NCI-H2081 (cell line): ENCODE results near the gene TCIRG1.
A peak's percentile ranks its signal among the peaks of the same experiment; 100 is the strongest.

Source experiments
- DNase-seq, 2 experiments: peaks; one replicate each; lab custom pipeline; 2025; lab: John Stamatoyannopoulos, UW

TCIRG1 gene

DNA sequence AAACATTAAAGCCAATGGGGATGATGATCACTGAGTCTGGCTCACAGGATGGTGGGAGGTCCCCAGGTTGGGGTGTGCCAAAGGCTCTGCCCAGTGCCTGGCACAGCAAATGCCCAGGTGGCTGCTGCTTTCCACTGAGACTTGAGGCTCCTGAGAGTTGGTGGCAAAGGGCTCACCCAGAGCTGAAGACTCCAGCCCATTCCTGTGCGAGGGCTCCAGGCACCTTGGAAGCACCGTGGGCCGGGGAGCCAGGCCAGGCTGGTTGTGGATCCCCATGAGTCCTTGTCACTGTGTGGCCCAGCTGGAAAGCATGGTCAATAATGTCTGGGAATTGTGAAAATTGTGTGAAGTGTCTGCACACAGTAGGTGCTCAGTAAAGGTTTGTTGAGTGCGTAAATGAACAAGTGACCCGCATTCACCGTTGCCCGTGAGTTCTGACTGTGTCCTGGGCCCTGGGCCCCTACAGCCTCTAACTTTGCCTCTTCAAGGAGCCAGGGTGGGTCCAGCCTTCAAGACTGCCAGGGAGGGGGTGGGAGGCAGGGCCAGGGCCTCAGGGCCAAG, 32.1 kb upstream of the TCIRG1 start:
- DNase-seq: no peak

DNA sequence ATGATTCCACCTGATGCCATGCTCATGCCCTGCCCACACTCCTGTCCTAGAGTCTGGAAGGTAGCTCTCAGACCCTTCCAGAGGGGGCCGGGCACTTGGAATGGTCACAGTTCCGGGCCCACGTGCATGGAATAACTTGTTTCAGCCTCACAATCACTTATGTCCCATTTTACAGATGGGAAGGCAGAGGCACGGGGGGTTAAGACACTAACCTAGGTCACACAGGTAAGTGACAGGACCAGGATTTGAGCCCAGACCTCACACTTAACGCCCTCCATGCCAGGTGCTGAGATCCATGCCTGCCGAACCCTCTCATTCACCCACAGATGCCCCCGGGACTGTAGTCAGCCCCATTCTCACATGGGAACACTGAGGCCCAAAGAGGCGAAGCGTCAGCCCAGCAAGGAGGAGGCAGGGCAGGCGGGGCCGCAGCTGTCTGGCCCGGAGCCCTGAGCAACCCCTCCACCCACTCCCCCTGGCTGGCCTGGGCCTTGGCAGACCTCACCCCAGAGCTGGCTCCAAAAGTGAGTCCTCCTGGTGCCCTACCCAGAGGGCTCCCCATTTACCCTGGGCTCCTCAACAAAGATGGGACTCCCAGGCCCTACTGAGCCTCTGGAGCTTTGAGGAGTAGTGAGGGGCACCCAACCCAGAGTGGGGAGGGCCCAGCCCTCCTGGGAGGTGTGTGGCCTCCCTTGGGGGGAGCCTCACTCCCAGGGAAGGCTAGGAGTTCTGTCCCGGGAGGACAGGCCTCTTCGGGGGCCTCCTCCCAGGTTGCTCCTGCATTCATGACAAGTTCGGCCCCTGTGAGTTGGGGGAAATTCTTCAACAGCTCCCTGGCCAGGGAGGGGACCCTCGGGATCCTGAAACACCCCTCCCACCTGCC, 31.1 kb upstream of the TCIRG1 start:
- no peak for DNase-seq

DNA sequence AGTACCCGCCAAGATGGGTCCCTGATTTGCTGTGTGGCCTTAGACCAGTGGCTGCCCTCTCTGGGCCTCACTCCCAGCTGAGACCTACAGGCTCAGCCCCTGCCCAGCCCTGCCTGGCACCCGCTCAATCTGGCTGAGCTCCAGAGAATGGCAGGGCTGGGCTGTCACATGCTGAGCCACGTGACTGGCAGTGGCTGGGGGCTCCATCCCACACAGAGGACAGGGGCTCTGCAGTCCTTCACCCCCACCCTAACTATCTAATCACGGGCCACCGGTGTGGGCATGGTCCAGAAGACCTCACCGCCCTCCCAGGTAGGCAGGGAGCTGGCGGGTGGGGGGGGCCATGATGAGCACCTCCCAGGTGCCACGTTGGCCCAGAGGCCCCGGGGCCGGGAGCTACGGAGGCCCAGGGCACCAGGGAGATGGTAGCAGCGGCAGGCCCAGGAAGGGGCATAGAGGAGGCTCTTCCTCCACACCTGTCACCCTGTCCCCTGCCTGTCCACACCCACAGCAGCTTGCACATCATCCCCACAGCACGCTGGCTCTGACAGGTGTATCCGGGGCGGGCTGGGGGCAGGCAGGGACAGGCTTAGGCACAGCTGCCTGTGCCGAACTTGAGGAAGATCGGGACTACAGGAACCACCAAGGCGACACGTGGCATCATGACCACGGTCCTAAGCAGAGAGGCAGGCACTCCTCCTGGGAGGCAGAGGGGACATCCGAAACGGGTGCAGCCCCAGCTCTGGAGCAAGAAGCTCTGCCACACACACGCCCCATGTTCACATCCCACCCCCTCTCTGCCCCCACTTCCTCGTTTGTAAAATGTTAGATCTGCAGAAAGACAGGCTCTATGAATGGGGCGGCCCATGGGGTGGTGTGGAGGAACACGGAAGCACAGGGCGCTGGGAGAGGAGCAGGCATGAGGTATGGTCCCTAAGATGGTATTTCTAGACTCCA, 30.2 kb upstream of the TCIRG1 start:
- DNase-seq: peak; percentile 41 to 75

DNA sequence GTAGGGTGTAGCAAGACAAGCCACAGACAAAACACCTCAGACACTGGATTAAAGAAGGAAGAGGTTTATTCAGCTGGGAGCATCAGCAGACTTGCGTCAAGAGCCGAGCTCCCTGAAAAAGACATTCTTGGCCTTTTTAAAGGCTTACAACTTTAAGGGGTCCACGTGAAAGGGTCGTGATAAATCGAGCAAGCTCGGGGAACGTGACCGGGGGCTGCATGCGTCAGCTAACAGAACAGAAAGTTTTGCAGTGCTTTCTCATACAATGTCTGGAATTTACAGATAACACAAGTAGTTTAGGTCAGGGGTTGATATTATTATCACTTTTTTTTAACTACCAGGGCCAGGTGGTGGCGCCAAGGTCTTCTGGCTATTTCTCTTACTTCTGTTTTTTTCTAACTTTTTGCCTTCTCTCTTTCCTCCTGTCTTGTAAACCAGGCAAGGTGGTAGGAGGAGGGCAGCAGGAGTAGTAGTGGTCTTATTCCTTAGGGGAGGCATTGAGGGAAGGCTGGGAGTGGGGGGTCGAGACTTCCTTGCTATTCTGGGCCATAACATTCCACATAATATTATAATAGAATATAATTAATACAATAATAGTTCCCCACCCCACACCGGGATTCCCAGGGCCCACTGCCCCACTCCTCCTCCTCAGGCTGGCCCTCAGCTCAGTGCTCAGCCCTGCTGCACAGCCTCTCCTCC, 29.3 kb upstream of the TCIRG1 start:
- DNase-seq: no peak

DNA sequence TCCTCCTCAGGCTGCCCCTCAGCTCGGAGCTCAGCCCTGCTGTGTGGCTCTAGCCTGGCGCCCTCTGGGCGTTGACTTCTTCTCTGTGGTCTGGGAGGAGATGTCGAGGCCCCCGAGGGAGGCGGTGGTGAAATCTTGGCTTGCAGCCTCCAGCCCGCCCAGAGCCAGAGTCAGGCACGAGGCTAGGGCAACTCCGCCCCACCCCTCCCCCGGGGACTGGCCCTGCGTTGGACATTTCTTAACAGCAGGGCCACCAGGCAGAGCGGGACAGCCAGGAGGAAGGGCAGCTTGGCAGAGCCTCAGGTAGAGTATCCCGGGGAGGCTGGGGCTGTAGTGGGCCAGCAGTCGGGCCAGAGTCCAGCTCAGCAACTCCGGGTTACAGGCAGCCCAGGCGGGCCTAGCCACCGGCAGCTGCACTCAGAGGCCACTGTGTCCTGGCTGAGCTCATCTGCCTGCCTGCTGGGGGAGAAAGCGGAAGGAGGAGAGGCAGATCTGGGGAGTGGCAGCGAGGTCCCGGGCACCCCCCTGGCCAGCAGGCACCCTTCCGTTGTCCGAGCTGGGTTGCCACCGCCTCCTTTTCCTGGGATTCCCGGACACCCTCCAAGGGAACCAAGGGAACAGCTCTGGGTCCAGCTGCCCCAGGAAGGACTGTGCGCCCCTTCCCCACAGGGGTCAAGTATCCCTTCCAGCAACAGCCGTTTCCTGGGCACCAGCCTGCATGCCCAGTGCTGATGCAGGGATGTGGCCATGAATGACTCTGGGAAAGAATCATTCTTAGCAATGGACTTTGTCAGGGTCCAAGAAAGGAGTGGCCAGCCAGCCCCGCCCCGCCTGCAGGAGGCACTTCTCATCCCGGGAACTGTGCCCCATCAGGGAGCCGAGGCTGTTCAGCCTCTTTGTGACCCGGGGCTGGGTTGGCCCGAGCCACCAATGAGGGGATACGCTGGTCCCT, 28.5 kb upstream of the TCIRG1 start, which contains the start of gene ALDH3B1:
Gene ALDH3B1 (plus strand): TSS at position 238 of the 952 bp plus-strand sequence. CDS start 4,971 bp downstream, outside the sequence.
- no peak for DNase-seq

DNA sequence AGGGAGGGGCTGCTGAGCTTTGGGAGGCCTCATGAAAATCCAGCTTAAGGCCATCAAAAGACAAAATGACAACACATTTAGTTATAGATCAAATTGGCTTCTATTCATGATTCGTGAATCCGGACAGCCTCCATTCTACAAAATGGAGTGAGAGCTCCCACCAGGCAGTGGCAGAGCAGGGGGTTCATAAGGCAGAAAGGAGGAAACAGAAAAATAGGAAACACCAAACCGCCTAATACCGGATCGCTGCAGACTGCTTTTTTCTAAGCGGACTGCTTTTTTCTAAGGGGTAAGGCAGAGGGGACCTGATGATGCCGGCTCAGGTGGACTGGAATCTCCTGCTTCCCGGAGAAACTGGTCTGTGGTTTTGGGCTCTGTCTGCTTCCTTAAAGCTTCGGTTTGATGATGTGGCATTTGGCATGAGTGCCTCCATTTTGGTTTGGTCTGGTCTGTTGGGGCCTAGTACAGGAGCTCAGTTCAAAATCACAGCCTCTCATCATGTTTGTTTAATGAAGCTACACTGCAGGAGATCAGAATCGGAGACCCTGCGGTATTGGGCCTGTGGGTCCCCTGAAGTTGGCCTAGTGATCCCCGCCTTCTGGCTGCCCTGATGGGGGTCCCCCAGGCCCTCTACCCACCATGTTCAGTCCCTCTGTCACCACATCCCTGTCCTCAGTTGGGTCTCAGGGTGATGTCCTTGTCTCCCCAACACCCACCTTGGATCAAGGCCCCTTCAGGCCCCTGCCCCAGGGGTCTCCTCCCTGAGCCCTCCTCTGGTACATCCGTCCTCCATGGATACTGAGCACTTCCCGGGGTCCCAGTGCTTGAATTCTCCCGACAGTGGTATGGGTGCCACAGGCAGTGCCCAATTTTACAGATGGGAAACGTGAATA, 27.5 kb upstream of the TCIRG1 start:
- DNase-seq: no peak

DNA sequence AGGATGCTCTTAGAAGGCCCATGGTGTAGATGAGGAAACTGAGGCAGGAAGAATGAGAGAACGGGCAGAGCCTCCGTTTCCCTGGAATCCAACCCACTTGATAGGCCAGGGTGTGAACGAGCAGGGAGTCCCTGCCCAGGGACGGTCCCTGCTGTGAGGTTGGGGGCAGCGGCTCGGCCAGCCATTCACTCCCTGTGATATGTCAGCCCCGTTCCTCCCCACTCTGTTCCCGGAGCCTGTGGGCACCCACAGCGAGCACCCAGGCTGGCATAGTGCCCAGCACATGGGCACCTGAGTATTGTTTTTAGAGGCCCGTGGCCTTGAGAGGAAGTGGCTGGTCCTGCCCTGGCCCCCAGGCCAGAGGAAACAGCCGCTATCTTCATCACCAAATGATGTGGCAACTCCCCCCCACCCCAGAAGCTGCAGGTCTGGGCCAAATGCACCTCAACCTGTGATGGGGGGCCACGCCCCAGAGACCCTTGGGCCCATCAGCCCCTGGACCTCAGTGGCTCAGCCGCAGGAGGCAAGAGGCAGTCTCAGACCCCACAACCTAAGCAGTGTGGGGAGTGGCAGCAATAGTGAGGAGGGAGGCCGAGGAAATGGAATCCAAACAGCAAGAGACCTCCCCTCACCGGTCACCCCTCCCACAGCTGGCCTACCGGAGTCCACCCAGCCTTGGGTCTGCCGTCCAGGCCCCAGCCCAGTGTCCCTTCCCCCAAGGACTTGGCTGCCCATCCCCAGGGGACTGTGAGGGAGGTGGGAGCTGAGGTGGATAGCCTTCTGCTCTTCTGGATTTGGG, 26.6 kb upstream of the TCIRG1 start:
- no peak for DNase-seq

DNA sequence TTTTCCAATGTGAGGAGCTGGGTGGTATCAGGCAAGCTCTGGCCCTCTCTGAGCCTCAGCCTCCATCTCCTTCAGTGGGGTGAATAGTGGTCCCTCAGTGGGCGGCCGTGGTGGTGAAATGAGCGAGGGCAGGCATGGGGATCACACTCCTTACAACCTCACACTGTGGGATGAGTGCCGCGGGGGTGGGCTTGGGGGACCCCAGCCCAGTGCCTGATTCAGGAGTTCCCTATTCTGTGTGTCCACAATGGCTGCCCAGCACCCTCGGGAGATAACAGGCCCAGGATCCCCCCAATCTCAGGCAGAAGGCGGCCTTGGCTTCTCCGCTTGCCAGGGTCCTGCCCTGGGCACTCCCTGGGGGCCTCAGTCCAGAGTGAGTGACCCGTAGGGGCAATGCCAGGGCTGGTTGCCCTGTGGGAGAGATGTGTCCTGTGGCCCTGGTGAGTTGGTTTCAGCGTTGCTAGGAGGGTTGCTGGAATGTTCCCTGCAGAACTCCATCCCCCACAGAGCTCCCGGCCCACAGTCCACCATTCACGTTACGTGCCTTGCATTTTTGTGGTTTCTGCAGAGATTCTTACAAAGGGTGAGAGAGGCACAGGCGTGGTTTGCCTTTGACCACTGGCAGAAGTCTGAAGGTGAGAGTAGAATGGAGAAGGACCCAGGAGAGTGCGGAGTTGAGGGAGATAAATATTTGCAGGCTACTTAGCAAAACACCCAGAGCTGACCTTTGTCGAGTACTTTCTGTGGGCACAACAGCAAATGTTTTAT, 25.8 kb upstream of the TCIRG1 start:
- no peak for DNase-seq

DNA sequence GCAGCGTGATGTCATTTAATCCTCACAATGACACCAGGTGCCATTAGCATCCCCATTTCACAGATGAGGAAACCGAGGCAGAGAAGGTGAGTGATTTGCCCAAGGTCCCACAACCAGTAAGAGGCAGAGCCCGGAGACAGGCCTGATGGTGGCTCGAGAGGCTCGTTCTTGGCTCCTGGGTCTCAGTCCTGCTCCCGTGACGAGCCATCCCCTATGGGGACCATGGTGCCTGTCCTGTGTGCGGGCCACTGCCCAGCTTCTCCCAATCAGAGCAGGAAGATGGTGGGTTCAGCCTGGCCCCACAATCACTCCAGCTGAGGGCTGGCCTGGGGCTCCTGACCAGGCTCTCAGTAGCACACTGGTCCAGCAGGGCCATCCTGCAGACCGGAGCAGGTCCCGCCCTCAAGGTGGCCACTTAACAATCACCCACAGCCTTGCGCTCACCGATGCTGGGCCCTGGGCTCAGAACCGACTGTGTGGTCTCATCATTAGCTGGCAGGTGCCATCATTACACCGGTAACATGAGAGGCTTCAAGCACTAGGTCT, 25.1 kb upstream of the TCIRG1 start:
- DNase-seq: no peak

DNA sequence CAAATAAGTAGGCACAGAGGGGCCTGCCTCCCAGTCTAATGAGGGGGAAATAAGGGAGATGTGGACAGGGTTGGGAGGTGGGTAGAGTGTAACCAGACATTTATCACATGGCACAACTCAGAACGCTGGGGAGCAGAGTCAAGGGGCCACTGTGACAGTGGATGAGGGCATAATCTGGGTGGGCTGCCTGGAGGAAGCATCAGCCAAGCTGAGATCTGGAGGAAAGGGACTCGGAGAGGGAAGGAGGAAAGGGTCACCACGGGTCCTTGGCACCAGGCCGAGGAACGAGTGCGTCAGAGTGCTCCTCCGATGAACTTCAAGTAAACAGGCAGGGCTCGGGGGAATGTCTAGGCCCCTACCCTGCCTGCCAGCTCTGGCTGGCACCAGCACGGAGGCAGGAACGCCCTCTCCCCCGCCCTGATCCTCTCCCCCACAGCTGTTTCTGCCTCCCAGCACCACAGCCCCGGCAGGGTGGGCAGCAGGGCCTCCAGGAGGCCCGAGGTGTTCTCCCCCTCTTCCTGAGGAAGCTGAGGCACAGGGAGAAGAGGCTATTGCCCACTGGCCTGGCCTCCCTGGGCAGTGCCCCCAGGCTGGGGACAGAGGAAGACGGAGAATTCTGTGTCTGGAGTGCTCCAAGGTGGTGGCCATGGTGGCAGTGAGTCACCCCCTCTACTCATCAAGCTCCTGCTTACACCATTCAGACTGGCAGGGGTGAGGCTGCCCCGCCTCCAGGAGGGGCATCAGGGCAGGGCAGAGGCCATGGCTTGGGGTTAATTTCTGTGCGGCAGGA, 24.5 kb upstream of the TCIRG1 start:
- no peak for DNase-seq

DNA sequence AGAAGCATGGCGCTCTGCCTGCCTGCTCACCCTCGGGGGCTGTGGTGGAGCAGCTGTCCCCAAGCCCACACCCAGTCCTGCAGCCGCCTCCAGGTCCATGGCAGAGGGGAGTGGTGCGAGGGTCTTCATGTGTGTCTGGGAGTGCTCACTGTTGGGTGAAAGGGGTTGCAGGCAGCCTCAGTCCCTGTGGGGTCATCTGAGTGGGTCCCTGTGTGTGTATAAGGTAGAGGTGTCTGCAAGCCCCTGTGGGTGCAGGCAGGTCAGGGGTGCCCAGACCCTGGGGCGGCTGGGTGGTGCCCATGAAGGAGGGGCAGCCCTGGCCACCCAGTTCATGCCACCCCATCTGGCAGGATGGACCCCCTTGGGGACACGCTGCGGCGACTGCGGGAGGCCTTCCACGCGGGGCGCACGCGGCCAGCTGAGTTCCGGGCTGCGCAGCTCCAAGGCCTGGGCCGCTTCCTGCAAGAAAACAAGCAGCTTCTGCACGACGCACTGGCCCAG, 23.8 kb upstream of the TCIRG1 start:
- DNase-seq: no peak

DNA sequence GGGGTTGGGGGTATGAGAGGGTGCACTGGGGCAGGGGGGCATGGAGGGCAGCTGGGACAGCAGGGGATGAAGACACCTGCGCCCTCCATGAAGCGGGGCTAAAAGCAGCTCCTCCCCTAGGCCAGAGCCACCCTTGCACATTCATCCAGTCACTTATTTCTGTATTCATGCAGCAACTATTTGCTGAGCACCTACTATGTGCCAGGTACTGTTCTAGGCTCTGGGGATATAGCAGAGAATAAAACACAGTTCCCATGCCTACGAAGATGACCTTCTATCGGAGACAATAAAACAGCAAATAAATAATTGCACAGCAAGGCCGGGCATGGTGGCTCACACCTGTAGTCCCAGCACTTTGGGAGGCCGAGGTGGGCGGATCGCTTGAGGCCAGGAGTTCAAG, 23.4 kb upstream of the TCIRG1 start:
- no peak for DNase-seq

DNA sequence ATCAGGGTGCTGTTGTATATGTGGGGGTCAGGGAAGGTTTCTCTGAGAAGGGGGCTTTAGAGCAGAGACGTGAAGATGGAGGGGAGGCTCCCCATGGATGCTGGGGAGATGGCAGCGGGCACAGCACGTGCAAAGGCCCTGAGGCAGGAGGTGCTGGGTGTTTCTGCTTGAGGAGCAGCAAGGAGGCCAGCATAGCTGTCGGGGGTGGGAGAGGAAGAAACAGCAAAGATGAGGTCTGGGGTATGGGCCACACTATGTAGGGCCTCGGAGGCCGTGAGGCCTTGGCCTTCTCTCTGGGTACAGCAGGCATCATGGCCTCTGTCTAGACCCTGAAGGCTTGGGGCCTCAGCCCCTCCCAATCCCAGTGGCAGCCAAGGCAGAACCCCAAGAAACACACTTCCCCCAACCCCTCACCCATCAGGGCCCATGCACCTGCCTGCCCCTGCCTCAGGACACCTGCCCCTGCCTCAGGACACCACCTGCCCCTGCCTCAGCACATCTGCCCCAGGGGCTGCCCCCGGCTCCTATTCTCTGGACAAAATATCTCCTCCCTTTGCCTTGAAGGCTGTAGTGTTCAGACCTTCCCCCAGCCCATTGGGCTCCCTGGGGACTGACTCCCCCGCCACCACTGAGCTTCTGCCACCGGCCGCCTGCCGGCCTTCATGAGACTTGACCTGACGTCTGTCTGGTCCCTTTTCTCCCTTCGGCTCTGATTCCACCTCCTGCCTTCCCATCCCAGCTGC, 22.5 kb upstream of the TCIRG1 start:
- no peak for DNase-seq

DNA sequence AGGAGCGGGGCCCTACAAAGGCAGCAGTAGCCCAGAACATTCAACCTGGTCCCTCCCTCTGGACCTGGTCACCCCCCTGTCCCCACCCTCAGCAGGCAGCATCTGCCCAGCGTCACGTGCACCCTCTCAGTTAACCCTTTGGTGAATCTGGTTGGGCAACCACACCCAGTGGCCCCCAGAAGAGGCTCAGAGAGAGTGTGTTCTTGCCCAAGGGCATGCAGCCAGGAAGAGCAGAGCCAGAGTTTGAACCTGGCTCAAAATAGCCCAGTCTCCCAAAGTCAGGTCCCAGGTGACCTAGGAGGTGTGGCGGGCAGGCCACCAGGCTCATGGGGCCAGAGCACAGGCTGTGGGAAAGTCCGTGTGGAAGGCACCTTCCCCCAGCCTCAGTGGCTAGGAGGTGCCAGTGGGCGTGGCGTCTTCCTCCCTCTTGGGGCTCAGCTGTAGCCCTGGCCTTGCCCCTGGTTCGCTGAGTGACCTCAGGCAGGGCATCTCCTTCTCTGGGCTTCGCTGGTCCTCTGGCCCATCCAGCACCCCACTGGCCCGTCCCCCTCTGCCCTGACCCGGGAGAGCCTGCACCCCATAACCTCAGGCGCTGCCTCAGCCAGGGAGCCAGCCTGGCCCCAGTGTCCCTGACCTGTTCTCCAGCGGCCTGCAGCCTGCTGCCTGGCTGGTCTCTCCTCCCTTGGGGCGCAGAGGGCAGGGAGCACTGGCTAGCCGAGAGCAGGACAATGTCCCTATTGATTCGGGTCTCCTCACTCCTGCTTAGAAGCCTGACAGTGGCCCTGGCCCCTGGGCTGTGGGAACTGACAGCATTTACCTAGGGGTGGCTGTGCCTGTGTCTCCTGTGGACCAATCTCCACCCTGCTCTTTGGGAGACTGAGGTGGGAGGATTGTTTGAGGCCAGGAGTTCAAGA, 21.7 kb upstream of the TCIRG1 start:
- no peak for DNase-seq
